Thymus (tissue), 11 donors: ENCODE measurements around the gene ZNF217. TPM values are rescaled to one million over a fixed set of nuclear protein-coding genes. Genes with fewer than 3 reads are reported as not detected.
"Not testable (repeated sequence)": the region's sequence is repeated elsewhere in the genome, so short reads cannot be mapped to it uniquely, and the experiment has no call there.

Experiments used
- DNase-seq, 9 donors: peaks; one replicate each; pipeline ENCODE4 v3.0.0-alpha.2; 2013; ENCODE audit warnings: low spot score in 9 of 9, low read depth in 6 of 9, missing footprints in 1 of 9
- H3K27ac ChIP-seq, 2 donors: one replicate each; pipeline ENCODE4 v1.5.1; 2013; ENCODE audit warnings: control low read depth in 1 of 2, low read depth in 1 of 2, low read length in 1 of 2, mild to moderate bottlenecking in 1 of 2, moderate library complexity in 1 of 2
- H3K27me3 ChIP-seq, 2 donors: one replicate each; pipeline ENCODE4 v1.5.1; 2013; ENCODE audit warnings: low read length in 1 of 2; ENCODE audit not compliant: control insufficient read depth in 2 of 2, insufficient read depth in 1 of 2
- H3K36me3 ChIP-seq, 2 donors: one replicate each; pipeline ENCODE4 v1.5.1; 2013; ENCODE audit warnings: low read length in 1 of 2, mild to moderate bottlenecking in 1 of 2, moderate library complexity in 1 of 2; ENCODE audit not compliant: control insufficient read depth in 2 of 2, insufficient read depth in 2 of 2
- H3K4me1 ChIP-seq, 2 donors: one replicate each; pipeline ENCODE4 v1.5.1; 2013; ENCODE audit warnings: low read length in 2 of 2; ENCODE audit not compliant: control insufficient read depth in 2 of 2, insufficient read depth in 2 of 2
- H3K4me3 ChIP-seq, 2 donors: one replicate each; pipeline ENCODE4 v1.5.1; 2013; ENCODE audit warnings: low read length in 2 of 2, control low read depth in 1 of 2, mild to moderate bottlenecking in 1 of 2
- H3K9me3 ChIP-seq, 2 donors: one replicate each; pipeline ENCODE4 v1.5.1; 2013; ENCODE audit warnings: low read length in 1 of 2, mild to moderate bottlenecking in 1 of 2; ENCODE audit not compliant: control insufficient read depth in 2 of 2, insufficient read depth in 1 of 2
- WGBS: extraction: QIAGEN DNeasy Blood & Tissue Kit; methylation state at CpG from one replicate; pipeline ENCODE4 v1.1.7; 2013; 5-methylcytosine and 5-hydroxymethylcytosine counted together
- polyA plus RNA-seq: library from polyadenylated mRNA; stranded (reverse); fragments of 200-250 nt; gene quantifications from one replicate; pipeline ENCODE4 v1.2.3, GENCODE V29; 2013
- total RNA-seq: library from RNA; stranded (reverse); fragments of 120-200 nt; gene quantifications from one replicate; pipeline ENCODE4 v1.2.4, GENCODE V29; 2013
- donor health status: healthy.

The ZNF217 gene
- total and polyA plus RNA-seq, 2 donors = 22.6 to 26.5 TPM

DNA sequence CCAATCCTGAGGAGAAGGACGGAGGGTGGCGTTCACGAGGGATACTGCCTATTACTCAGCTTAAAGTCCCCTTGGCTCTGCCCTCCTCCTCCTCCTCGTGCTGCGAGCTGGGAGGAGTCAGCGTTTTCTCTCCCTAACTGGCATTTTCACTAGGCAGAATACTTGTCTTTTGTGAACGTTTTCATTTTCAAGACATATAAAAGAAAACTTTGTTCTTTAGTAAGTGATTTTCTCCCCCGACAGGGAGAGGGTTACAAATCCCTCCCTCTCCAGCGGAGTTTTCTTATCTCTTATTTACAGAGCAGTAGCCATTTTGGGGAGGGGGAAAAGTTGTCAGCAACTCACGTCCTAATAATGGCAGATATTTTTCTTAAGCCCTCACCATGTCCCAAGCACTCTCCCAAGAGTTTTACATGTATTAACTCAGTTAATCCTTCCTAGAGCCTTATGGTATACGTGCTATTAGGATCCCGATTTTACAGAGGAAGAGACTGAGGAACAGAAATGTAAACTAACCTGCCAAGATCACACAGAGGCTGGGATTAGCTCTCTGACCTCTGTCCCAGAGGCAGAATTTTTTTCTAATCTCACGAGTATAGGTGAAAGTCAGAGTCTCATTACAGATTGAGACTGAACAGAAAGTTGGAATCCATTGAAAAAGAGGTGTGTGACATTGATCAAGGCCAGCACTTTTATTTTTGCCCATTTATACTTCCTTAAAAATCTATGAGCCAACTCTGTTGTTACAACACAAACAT lies 30.0 kb upstream of the ZNF217 start:
- DNase-seq = peak in 6 of 9 donors; percentile 49 to 82 (median 58)
- peak overlapping the region; percentile 42 to 62 for H3K4me3 ChIP-seq
- no peaks in the 10 kb centered on the region for H3K9me3 ChIP-seq
- H3K27ac ChIP-seq = peak overlapping the region; percentile 74 to 95
- H3K27me3 ChIP-seq = no peaks in the 10 kb centered on the region
- WGBS = 5% methylated on average over 13 of the region's 13 CpGs
- H3K4me1 ChIP-seq = peaks cover 13 to 26% of the 10 kb centered on the region in 2 donors
- no peaks in the 10 kb centered on the region for H3K36me3 ChIP-seq

DNA sequence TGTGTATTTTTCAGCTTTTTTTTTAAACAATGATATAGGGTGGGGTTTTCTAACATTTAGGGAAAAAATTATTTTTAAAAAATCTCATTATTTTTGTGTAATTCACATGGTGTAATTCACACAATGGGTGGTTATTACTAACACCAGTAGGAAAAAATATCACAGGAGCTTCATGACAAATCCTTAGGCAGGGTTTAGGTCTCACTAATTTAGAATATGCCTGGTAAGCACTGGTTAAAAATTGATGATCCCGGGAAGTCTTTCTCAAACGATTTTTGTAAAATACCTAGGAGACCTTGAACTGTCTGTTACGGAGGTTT lies 29.5 kb upstream of the ZNF217 start:
- Histone ChIP-seq H3K4me3 (peak overlapping the region; percentile 42 to 62), H3K9me3 (no peaks in the 10 kb centered on the region), H3K27ac (peak overlapping the region; percentile 74 to 95), H3K4me1 (peaks cover 13 to 26% of the 10 kb centered on the region in 2 donors), H3K36me3 (no peaks in the 10 kb centered on the region), H3K27me3 (no peaks in the 10 kb centered on the region)
- no peak for DNase-seq
- 1% methylated on average over 3 of the region's 3 CpGs for WGBS

DNA sequence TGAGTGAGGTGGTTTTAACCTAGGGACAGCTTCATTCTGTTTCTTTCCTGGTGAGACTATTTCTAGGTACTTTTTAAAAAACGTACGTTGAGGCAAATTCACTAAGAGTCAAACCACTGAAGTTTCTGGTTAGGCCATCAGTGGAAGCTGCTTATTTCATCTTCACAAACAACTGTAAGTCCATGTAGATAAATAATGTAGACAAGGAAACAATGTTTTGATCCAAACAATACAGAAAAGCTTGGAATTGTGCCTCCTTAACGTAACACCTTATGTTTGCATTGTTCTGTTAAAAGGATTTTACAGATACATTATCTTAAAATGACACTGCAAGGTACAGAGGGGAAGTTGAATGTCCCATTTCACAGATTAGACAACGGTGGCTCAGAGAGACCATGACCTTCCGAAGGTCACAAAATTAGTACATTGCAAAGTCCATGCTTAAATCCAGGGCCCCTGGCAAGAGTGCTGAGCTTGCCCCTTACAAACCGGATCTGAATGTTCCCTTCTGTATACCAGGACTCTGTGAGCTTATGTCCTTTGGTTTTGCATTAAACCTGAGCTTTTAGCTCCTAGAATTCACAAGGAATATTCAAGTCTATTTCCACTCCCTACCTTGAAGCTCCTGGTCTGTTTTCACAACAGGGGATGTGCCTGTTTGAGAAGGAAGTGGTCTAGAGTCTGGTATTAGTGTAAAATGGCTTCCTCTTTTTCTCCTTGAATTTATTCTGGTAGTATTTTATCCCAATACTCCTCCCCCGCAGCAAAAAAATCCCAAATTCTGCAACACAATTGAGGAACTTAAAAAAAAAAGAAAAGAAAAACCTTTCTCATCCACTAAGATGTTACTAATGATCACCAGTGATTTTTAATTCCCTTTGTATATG lies 28.9 kb upstream of the ZNF217 start:
- Histone ChIP-seq H3K27ac (peak overlapping the region; percentile 94 to 95), H3K9me3 (no peaks in the 10 kb centered on the region), H3K4me1 (peaks cover 13 to 25% of the 10 kb centered on the region in 2 donors), H3K27me3 (no peaks in the 10 kb centered on the region), H3K36me3 (no peaks in the 10 kb centered on the region), H3K4me3 (no peak overlapping the region)
- peak in 2 of 9 donors; percentile 14 to 50 for DNase-seq
- 42% methylated on average over 7 of the region's 7 CpGs for WGBS

DNA sequence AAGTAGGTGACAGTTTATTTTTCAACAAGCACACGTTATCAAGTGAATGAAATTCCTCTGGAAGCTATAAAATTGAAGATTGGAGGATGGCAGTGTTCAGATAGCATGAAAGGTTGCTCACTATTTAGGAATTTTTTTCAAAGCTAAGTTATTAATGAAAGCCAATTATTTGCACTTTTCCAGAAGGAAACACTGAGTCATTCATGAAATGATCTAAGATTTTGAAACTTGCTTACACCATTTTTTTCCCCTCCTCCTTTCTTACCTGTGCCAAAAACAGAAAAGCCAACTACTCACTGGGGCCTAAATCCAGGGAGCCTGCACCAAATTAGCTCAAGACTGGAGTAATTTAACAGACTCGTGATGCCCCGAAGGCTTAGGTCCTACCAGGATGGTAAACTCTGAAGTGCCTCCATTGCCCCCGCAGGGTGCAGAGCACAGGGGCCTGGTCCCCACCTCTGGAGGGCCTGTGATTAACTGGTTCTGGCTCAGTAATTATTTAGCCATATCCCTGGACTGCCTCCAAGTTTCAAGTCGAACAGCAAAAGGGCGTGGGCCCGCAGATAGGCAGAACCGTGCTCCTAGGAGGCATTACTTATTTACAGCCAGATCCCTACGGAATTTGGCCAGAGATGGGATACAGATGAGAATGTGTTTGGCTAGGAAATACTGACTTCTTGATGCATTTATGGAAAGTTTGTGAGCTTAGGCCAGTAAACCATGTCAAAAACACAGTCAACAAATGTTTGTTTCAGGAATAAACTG lies 28.0 kb upstream of the ZNF217 start:
- H3K4me3 ChIP-seq = no peak overlapping the region
- 75% methylated on average over 9 of the region's 9 CpGs for WGBS
- H3K36me3 ChIP-seq = no peaks in the 10 kb centered on the region
- H3K27ac ChIP-seq = peak overlapping the region; percentile 94 to 95
- H3K27me3 ChIP-seq = no peaks in the 10 kb centered on the region
- peak in 2 of 9 donors; percentile 33 to 69 for DNase-seq
- peaks cover 13 to 23% of the 10 kb centered on the region in 2 donors for H3K4me1 ChIP-seq
- no peaks in the 10 kb centered on the region for H3K9me3 ChIP-seq

DNA sequence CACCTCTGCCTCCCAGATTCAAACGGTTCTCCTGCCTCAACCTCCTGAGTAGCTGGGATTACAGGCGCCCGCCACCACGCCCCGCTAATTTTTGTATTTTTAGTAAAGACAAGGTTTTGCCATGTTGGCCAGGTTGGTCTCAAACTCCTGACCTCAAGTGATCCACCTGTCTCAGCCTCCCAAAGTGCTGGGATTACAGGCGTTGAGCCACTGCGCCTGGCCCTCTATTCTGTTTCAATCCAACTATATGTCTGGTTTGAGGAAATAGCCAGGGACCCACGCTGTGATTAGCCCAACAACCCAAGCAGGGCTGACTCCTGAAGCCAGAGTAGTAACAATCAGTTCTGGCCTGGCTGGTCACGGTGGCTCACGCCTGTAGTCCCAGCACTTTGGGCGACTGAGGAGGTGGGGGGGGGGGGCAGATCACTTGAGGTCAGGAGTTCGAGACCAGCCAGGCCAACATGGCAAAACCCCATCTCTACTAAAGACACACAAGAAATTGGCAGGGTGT lies 24.9 kb upstream of the ZNF217 start:
- not testable (repeated sequence) for H3K9me3 ChIP-seq, H3K36me3 ChIP-seq, H3K27ac ChIP-seq, DNase-seq, H3K4me3 ChIP-seq, H3K27me3 ChIP-seq
- peaks cover 13 to 23% of the 10 kb centered on the region in 2 donors for H3K4me1 ChIP-seq
- WGBS = 94% methylated on average over 12 of the region's 12 CpGs

DNA sequence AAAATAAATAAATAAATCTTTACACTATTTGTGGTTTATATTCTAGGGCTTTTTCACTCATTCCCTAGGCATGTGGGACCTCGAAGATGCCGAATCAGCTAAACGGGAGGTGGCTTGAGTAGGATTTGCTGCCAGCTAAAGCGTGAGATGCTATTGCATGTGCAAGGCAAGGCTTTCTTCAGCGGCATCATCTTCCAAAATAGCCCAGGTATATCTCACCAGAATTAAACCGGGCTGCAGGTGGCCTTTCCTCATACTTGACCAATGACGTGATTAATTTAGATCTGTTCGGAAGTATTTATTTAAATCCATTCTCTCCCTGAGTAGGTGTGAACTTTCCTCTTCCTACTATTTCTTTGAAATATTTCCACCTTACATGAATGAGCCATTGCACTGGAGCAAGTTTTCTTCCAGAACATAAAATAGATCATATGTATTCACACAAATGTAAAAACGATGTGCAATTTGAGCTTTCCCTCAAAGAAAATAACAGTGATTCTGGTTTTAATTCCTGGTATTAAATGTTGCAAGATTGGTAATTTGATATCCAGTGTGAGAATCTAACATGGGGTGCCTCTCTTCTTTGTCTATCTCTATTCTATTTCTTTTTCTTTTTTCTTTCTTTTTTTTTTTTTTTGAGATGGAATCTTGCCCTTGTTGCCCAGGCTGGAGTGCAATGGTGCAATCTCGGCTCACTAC lies 24.3 kb upstream of the ZNF217 start:
- H3K4me1 ChIP-seq = peaks cover 13 to 20% of the 10 kb centered on the region in 2 donors
- H3K36me3 ChIP-seq = no peaks in the 10 kb centered on the region
- no peak overlapping the region for H3K27ac ChIP-seq
- WGBS = 90% methylated on average over 10 of the region's 10 CpGs
- no peaks in the 10 kb centered on the region for H3K9me3 ChIP-seq
- H3K4me3 ChIP-seq = no peak overlapping the region
- no peak for DNase-seq
- no peaks in the 10 kb centered on the region for H3K27me3 ChIP-seq

DNA sequence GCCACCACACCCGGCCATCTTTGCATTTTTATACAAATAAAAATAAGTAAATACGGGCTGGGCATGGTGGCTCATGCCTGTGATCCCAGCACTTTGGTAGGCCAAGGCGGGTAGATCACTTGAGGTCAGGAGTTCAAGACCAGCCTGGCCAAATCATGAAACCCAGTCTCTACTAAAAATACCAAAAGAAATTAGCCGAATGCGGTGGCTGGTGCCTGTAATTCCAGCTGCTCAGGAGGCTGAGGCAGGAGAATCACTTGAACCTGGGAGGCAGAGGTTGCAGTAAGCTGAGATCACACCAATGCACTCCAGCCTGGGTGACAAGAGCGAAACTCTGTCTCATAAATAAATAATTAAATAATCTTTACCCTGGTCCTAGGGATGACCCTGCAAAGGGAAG lies 22.9 kb upstream of the ZNF217 start:
- 98% methylated on average over 6 of the region's 6 CpGs for WGBS
- not testable (repeated sequence) for H3K27ac ChIP-seq, H3K9me3 ChIP-seq, H3K4me3 ChIP-seq, DNase-seq, H3K27me3 ChIP-seq, H3K36me3 ChIP-seq, H3K4me1 ChIP-seq

DNA sequence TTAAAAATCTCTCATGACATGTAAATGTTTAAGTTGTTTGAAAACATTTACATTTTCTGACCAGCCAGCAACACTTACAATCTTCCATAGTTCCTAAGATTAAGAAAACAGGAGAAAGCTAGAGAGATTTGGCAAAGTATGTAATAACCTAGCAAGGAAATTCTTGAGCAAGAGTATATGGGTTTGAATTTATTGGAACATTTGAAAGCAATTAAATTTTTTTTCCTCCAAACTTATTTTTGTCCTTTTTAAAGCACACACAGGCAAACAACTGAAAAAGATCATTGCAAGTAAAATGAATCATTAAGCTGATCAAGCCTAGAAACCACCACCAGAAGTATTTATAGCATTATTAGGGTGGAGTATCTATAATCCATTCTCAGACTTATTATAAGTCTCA lies 20.1 kb upstream of the ZNF217 start:
- Histone ChIP-seq H3K9me3 (peaks cover 0 to 1% of the 10 kb centered on the region in 2 donors), H3K27me3 (no peaks in the 10 kb centered on the region), H3K4me3 (no peak overlapping the region), H3K27ac (no peak overlapping the region), H3K36me3 (no peaks in the 10 kb centered on the region), H3K4me1 (peaks cover 6 to 19% of the 10 kb centered on the region in 2 donors)
- no peak for DNase-seq
